Upper lobe of left lung (tissue), 4 donors: ENCODE measurements around the gene PPP1R11.
"Not testable (repeated sequence)": the region's sequence is repeated elsewhere in the genome, so short reads cannot be mapped to it uniquely, and the experiment has no call there.

Source experiments
- CTCF ChIP-seq, 6 experiments: fragments of 450-650 bp in 4 of 6; fragments of 200-600 bp in 2 of 6; sonication (generic) in 2 of 6; IDR thresholded peaks; one replicate each; pipeline ENCODE4 v1.5.1; 2016 to 2019; ENCODE audit warnings: antibody characterized with exemption in 6 of 6
- POLR2A ChIP-seq, 4 donors: fragments of 450-650 bp; IDR thresholded peaks; one replicate each; pipeline ENCODE4 v1.5.1; 2016 to 2017; ENCODE audit warnings: antibody characterized with exemption in 4 of 4, mild to moderate bottlenecking in 2 of 4

DNA sequence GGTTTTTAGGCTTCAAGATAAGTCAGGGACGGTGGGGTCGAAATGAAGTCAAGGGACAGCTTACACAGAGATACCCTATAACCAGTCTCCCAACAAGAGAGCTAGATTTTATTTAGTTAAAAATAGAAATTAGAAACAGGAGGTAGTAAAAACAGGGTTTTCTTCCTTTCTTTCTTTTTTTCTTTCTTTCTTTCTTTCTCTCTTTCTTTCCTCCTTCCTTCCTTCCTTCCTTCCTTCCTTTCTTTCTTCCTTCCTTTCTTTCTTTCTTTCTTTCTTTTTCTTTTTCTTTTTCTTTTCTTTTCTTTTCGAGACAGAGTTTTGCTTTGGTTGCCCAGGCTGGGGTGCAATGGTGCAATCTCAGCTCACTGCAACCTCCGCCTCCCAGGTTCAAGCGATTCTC, 51.7 kb downstream of the PPP1R11 start:
- TF ChIP-seq CTCF, POLR2A (IDR thresholded peaks at IDR 0.05): not testable (repeated sequence)
